HG03457 (cell line): ENCODE results near the gene TIPARP.

Source experiments
- ATAC-seq: cut with Tn5 transposase; IDR thresholded peaks from one replicate; pipeline ENCODE4 v1.9.1; 2021; ENCODE audit warnings: moderate number of reproducible peaks; ENCODE audit not compliant: unreplicated experiment

TIPARP gene

GRCh38 chr3:156674046-156674910 lies at the start of gene TIPARP:
Gene TIPARP, plus strand, starts transcription at chr3:156674590. Its CDS starts 3,108 bp downstream, at chr3:156677698.
- peak; percentile 85 for ATAC-seq

DNA sequence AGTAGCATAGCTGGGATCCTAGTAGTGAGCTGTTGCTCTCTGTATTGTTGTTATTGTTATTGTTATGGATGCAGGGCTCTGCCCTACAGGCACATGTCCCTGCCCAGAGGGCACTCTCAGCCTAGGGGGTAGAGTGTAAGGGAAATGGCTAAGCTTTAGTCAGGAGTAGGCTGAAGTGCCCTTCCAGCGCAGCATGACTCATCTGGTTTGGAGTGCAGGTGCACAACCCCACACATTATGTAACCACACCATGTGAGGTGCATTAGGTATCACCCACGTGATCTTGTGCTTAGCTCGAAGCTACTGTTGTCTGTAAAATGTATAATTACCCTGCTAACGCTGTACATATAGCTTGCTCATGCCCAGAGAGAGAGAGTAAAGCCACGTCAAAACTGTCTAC lies 48.3 kb upstream of the TIPARP start:
- no peak for ATAC-seq

- no peak for ATAC-seq
Observed at GRCh38 chr3:156627946-156628569, 46.3 kb upstream of the TIPARP start.

DNA sequence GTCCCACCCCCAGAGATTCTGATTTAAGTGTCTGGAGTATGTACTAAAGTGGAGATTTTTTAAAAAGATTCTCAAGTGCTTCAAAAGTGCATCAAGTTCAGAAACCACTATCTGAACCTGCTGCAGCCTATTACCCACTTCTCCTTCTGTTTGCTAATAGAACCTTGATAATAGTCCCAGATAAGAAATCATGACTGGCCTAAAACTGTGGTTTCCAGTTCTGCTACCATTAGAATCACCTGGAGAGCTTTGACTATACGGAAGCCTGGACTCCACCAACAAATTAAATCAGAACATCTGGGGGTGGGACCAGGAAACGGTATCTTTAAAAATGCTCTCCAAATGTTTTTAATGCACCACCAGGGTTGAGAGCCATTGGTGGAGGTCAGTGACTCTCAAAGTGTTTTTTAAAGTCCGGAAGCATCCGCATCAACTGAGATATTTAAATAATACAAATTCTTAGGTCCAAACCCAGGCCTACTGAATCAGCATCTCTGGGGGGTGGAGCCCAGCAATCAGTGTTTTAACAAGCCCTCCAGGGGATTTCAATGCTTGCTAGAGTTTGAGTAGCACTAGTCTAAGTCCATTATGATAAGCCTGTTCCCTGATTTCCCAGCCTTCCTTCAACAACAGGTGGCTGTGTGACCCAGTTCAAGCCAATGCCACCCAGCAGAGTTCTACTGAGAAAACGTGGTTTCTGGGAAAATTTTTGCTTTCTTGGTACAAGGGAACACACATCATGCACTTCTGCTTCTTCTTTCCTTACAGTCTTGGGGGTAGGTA lies 45.4 kb upstream of the TIPARP start:
- ATAC-seq = no peak

GRCh38 chr3:156630081-156630772 lies 44.2 kb upstream of the TIPARP start:
- ATAC-seq = no peak

DNA sequence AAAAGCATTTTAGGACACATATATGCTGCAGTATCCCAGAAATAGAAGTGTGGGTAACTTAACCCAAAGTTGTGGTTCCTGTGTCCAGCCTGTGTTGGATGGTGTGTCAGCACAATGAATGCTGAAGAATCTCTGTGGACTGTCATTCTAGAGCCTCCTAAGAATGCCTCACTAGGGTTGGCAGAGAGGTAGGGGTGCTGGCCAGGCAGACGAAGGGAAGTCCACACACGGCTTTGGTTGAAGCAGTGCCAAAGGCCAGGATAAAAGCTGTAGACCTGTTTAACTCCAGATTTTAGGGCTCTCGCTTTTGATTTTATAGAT lies 43.7 kb upstream of the TIPARP start:
- ATAC-seq = no peak

- no peak for ATAC-seq
Observed at GRCh38 chr3:156631323-156631722, 43.1 kb upstream of the TIPARP start.

DNA sequence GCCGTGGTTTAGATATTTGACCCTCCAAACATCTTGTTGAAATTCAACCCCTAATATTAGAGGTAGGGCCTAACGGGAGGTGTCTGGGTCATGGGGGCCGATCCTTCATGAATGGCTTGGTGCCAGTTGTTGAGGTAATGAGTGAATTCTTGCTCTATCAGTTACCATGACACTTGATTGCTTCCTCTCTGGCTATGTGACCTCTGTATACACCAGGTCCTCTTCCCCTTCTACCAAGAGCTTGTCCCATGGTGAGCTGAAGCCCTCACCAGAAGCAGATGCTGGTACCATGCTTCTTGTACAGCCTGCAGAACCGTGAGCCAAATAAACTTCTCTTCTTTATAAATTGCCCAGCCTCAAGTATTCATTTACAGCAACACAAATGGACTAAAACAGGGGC lies 41.8 kb upstream of the TIPARP start:
- no peak for ATAC-seq

DNA sequence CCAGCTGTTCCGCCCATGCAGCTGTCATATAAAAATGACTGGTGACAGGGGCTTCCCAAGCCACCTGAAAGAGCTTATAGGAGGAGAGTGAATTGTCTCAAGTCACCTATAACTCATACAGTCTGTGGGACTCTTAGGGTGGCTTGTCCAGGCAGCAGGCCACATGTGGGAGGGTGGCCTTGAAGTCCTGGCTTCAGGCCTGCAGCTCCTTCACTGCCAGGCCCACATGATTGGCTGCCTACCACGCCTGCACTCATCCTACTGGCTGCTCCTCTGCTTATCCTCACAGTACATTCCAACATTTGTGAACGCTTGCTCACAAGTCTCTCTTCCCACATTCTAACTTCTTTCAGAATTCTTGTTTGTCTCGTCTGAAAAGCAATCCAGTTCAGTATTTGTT lies 41.1 kb upstream of the TIPARP start:
- ATAC-seq = no peak

DNA sequence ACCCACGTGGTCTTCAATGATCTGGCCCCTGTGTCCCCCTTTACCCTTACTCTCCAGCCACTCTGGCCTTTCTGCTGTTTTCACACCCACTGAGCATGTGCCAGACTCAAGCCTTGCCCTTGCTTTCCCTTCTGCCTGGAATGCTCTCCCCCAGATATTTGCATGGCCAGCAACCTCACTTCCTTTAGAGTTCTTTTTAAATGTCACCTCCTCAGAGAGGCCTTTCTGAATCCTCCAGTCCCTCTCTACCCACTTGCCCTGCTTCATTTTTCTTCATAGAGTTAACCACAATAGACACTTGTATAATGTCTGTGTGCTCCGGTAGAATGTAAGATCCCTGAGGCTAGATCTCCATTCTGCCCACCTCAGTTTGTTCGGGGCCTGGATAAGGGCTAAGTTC lies 39.4 kb upstream of the TIPARP start:
- no peak for ATAC-seq

GRCh38 chr3:156635973-156636372 lies 38.4 kb upstream of the TIPARP start:
- no peak for ATAC-seq

- no peak for ATAC-seq
Observed at GRCh38 chr3:156637480-156638022, 36.8 kb upstream of the TIPARP start.

- ATAC-seq = no peak
Observed at GRCh38 chr3:156638271-156638670, 36.1 kb upstream of the TIPARP start.

DNA sequence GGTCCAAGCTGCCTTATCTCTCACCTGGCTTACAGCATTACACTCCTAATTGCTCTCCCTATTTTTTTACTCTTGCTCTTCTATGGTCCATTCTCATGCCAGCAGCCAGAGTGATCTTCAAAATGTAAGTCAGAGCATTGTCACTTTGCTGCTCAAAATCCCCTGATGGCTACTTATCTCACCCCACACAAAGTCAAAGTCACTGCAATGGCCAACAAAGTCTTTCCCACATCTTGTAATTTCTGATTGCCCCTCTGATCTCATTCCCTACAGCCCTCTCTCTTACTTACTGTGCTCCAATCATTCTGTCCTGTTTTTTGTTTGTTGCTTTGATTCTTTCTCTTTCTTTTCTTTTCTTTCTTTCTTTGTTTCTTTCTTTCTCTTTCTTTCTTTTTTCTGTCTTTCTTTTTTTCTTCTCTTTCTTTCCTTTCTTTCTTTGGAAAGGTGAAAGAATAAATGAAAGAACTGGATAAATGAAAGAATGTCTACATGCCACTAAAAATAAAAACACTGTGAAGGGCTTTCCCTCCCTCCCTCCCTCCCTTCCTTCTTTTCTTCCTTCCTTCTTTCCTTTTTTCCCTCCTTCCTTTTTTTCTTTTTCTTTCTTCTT lies 34.9 kb upstream of the TIPARP start:
- no peak for ATAC-seq

DNA sequence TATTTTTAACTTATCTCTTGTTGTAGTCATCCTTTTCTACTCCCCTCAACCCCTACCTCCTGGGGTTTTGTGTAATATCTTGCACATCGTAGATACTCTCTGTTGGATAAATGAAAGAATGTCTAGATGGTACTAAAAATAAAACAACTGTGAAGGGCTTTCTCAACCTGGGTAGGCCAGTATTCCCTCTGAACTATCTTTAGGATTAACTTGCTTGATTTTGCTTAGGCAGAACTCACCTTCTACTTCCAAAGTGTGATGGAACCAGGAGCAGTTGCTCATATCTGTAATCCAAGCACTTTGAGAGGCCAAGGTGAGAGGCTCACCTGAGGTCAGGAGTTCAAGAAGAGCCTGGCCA lies 32.8 kb upstream of the TIPARP start:
- ATAC-seq = no peak

DNA sequence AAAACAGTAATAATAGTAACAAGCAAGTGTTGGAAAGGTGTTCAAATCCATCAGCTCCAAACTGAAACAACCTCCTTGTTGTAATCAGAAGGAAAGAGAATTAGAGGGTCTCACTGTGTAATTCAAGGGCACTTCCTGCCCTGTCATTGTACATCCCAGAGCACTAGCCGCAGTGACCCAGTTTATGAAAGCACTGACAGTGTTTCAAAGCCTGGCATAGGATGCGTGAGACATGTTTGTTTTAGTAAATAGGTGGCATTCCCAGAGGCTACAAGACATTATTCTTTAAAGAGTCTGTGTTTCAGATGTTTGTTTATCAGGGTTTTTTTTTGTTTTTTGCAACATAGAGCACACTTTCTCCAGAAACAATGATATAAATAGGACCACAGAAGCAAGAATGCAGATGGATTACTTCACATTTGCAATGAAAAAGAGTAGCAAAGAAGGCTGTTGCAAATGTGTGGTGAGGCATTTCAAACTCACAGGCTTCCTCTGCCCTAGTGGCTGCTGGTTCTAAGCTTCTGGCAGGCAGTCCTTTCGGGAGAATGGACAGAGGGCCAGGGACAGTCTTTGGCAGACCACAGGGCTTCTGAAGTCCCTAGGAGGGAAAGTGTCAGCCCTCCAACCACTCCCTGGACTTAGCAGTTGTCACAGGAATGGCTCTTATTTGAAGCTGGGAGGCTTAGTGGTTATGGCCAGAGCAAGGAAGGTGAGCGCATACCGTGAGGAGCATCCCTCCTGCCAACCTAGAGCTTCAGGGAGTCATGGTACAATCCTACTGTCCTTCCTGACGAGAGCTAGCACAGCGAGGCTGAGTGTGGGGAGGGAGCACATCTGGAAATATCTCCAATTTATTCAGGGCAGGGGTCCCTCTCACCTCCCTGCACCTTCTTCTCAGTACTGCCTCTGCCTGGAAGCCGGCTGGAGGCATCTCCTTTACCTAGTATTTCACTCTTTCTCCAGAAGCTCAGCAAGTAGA lies 31.4 kb upstream of the TIPARP start:
- no peak for ATAC-seq

DNA sequence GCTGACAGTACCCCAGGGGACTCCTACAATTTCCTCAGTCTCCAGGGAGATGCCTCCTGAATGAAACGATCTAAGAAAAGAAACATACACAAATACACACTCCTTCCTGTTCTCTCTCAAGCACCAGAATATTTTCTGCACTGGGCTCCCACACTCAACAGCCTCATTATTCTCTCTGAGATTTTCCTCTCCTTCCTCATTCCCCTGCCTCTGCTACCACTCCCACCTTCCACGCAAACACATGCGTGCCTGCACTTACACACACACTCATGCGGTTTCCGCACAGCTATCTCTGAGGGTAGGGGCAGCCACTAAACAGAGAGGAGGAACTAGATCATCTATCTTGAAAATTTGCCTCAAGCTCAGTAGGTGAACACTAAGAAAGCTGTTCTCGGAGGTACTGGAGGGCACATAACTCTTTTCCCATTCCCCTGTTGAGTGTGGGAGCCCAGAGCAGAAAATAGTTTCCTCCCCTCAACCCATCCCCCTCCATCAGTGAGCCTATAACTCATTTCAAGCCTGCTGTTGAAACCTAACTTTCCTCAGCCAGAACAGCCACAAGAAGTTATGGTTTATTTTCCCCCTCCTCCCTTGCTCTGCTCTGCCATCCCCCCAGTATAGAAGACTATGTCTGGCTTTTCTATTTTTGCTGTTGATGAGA lies 30.5 kb upstream of the TIPARP start:
- peak; percentile 84 for ATAC-seq

DNA sequence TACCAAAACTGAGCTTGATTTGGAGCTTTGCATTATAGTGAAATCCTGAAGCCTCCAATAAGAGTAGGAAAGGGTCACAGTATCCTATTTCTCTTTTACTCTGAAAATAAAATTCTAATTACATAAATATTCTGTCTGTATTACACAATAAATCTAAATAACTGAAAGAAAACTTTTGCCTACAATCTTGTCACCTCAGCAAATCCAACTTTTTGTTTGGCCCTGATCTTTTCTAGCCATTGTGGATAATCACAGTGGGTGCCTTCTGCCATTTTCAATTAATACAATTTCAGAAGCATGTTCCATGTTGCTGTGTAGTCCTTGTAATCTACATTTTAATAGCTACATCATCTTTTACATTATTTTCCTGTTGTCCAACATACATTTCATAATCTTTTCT lies 29.4 kb upstream of the TIPARP start:
- no peak for ATAC-seq

DNA sequence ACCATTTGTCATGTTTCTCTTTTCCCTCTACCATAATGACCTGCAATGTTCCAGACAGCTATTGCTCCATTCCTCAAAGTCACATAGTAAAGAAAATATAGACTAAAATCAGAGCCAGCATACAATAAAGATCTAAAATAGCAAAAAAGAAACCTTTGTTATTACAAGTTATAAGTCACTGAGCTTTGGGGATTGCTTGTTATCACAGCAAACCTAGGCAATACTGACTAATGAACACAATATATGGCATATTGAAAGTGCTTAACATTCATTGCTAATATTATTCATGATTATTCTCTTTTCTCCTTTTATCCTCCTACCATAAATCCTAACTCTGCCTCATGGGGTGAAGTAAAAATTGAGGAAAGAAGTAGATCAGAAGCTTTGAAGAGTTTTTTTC lies 27.4 kb upstream of the TIPARP start:
- no peak for ATAC-seq
